Central memory CD4-positive, alpha-beta T cell (primary cell): ENCODE results near the gene AGPAT3.
"Not testable (repeated sequence)": the region's sequence is repeated elsewhere in the genome, so short reads cannot be mapped to it uniquely, and the experiment has no call there.

Experiments
- DNase-seq: peaks from one replicate; pipeline ENCODE4 v3.0.0; 2022

AGPAT3 gene

DNA sequence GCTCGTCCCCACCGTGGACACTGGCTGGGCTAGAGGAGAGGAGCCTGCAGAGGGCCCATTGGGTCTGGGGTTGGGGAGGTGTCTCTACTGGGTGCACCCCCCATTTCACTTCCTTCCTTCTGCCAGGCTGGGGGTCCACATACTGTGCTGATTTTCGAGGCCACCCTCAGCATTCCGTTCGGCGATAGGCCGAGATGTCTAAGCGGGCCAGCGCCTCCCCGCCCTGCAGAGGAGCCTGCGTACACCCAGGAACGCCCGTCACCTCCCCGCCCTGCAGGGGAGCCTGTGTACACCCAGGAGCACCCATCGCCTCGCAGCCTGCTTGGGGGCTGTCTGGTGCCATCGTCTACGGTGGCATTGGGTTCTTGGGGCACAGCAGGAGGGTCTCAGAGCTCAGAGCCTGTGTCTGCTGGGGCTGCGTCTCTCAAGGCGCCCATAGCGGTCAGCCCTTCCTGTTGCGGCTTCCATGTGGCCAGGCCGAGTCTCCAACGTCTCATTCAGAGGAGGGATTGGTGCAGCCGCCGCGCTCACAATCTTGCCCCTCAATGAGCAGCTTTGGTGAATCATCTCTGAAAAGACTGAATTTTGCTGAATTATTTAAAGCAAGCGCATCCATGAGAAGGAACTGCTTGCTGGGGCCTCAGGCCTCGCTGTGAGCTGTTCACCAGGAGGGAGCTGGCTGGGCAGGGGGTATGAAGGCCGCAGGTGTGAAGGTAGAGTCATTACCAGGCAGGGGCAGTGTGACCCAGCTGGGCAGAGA, 30.7 kb upstream of the AGPAT3 start:
- DNase-seq: no peak

DNA sequence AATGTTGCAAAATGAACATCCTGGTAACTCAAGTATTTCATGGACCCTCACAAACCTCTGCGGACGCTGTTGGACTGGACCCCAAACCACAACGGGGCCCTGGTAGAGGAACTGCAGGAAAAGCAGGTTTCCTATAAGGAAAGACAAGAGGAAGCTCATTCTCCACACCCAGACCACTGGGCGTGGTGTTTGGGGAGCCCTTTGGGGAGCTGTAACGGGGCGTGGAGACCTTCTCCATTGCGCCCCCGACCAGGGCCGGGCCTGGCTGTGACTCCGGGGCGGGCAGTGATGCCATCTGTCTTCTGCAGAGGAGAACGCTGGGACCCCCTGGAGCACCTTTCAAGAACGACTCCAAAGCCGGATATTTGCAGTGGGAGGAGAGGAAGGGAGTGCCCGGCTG, 30.0 kb upstream of the AGPAT3 start:
- DNase-seq: no peak

DNA sequence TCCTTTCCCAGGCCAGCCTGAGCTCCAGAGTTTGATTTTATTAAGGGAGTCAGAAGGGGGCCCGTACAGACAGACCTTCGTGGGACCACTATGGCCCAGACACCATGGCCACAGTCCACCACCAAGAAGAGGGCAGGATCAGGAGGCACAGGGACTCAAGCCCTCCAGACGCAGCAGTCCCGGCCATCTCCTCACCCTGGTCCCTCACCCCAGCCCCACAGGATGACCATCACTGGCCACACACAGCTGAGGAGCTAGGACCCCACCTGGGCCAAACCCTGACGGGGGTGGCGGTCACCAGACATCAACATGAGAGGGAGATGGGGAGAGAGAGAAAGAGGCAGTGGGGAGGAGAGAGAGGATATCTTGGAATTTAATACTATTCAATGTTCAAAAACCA, 29.2 kb upstream of the AGPAT3 start:
- no peak for DNase-seq

DNA sequence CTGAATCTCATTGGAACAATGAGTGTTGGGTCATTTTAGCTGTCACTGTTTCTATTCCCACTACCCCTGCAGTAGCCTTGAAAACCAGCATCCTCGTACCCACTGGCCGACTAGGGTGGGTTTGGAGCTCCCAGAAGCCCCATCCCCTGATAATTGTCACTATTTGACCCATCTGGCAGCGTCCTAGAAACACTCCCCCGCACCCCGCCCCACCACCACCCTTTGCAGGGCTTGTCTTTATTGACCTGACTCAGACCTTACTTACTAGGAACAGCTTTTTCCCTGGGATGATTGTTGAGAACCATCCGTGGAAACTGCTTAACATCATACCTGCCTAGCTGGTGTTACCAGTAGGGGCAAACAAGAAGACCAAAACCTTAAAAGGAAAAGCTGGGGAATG, 28.4 kb upstream of the AGPAT3 start:
- DNase-seq: no peak

DNA sequence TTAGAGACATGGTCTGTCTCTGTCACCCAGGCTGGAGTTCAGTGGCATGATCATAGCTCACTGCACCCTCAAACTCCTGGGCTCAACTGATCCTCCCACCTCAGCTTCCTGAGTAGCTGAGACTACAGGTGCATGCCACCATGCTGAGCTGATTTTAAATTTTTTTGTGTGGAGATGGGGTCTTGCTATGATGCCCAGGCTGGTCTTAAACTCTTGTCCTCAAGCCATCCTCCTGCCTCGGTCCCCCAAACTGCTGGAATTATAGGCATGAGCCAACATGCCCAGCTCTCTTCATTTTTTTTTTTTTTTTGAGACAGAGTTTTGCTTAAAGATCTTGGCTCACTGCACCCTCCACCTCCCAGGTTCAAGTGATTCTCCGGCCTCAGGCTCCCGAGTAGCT, 24.8 kb upstream of the AGPAT3 start:
- no peak for DNase-seq

DNA sequence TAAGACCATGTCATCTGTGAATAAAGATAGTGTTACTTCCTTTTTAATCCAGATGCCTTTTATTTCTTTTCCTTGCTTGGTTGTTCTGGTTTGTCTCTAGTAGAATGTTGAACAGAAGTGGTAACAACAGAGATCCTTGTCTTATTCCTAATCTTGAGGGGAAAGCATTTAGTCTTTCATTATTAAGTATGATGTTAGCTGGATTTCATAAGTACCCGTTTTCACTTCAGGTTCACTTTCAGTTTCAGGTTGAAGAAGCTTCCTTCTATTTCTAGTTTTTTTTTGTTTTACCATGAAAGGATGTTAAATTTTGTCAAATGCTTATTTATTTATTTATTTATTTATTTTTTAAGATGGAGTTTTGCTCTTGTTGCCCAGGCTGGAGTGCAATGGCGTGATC, 22.3 kb upstream of the AGPAT3 start:
- no peak for DNase-seq

DNA sequence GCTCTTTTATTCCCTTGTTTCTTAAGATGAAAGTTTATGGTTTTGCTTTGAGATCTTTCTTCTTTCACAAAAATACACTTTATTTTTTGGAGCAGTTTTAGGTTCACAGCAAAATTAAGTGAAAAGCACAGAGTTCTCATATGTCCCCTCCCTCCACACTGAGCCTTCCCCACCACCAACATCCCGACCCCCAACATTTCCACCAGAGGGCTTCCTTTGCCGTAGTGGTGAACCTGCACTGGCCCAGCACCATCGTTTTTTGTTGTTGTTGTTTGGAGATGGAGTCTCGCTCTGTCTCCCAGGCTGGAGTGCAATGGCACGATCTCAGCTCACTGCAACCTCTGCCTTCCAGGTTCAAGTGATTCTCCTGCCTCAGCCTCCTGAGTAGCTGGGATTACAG, 20.1 kb upstream of the AGPAT3 start:
- DNase-seq: not testable (repeated sequence)

DNA sequence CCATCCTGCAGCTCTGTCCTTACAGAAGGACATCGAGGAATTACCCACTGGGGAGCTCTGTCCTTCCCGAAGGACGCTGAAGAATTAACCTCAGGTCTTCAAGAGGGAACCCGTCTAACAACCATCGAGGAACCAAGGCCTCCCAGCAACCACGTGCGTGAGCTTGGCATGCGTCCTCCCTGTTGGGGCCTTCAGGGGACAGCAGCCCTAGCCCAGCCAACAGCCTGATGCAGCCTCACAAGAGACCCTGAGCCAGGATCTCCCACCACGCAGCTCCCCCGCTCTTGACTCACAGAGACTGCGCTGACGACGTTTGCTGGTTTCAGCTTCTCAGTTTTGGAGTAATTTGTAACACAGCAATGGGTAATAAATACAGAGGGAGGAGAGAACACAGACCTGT, 19.6 kb upstream of the AGPAT3 start:
- no peak for DNase-seq

DNA sequence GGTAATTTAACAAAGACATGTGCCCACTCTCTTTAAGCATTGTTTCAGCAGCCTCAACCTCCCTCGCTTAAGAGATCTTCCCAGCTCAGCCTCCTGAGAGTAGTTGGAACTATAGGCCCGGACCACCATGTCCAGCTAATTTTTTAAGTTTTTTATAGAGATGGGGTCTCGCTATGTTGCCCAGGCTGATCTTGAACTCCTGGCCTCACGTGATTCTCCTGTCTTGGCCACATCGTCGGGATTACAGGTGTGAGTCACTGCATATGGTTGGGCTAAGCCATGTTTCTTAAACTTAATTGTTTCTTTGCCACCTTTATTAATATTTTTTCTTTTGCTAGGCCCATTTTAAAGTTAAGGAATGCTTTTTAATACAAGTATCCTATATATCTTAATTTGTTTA, 18.6 kb upstream of the AGPAT3 start:
- DNase-seq: no peak

DNA sequence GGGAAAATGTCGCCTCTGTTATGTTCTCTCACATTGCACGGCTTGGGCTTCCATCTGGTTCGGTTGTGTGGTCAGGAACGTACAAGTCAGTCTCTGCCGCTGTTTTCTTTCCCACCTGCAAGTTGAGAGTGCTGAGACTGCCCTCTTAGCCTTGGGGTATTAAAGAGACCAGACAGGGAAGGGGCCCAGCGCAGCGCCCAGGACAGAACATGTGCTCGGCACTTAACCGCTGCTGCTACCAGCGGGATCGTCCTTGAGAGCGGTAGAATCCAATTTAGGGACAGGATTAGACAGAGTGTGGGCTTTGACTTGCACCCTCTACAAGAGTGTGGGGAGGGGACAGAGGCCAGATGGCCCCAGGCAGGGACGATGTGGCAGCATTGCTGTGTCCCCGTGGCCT, 17.7 kb upstream of the AGPAT3 start:
- no peak for DNase-seq

DNA sequence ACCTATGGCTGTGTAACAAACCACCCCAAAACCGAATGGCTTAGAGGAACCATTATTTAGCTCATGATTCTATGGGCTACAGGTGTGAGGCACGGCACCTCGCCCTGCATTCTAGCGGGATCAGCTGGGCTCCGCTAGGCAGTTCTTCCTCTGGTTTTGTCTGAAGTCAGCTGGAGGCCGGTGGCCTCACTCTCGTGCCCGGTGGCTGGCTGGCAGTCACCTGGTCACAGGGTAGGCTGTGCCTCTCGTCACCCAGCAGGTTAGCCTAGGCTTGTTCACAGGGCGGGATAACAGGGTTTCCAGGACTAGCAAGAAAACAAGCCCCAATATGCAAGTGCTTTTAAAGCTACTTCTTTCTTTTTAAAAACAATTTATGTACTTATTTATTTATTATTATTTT, 16.3 kb upstream of the AGPAT3 start:
- DNase-seq: no peak

DNA sequence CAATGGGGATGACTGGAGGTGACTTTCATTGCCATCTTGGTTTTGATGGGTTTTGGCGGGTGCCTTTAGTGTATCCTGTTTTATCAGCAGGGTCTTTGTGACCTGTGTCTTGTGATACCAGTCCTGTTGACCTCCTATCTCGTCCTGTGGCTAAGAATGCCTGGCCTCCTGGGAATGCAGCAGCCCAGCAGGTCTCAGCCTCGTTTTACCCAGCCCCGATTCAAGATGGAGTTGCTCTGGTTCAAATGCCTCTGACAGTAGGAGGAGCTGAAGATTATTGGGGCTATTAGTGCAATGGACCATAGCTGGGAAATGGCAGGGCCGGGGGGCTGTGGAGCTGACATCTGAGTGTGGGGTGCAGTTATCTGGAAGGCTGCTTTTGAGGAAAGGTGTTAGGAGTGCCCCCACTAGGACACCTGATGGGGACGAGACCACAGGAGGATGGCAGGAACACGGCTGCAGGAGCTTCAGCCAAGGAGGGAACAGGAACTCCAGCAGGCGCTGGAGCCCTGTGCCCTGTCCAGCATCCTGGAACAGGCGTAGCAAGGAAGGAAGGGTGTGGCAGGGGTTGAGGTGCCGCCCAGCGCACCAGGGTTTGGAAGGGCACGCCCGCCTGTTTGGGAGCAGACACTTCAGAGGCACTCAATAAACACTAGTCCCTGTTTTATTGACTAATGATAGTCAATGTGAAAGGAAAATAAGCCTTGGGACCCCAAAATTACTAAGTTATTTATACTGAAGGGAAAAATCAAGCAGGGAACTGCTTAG, 15.3 kb upstream of the AGPAT3 start:
- DNase-seq: no peak

DNA sequence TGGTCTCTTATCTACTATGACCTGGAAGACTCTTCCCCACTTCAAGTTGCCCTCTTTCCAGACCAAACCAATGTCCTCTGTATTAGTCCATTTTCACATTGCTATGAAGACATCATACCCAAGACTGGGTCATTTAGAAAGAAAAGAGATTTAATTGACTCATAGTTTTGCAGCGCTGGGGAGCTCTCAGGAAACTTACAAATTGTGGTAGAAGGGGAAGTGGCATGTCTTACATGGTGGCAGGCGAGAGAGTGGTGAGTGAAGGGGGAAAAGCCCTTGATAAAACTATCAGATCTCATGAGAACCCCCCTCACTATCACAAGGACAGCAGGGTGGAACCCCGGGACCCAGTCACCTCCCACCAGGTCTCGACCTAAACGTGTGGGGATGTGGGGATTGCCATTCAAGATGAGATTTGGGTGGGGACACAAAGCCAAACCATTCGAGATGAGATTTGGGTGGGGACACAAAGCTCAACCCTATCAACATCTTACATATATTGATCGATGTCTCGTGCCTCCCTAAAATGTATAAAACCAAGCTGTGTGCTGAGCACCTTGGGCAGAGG, 14.2 kb upstream of the AGPAT3 start:
- no peak for DNase-seq

DNA sequence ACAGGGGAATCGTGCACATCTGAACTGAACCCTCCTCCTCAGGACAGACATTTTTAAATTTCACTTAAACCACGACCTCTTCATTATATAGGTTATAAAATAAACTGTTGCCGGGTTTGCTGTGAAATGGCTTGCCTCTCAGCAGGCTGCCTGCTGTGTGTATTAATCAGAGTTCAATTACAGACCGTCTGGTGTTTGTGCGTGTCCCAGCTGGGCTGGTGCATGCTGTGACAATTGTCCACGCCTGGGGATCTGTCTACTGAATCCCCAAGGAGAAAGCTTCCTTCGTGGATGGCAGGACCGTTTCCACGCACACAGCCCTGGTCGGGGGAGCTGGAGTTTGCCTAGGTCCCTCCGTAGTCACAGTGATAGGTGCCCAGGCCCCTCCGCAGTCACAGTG, 13.4 kb upstream of the AGPAT3 start:
- no peak for DNase-seq

DNA sequence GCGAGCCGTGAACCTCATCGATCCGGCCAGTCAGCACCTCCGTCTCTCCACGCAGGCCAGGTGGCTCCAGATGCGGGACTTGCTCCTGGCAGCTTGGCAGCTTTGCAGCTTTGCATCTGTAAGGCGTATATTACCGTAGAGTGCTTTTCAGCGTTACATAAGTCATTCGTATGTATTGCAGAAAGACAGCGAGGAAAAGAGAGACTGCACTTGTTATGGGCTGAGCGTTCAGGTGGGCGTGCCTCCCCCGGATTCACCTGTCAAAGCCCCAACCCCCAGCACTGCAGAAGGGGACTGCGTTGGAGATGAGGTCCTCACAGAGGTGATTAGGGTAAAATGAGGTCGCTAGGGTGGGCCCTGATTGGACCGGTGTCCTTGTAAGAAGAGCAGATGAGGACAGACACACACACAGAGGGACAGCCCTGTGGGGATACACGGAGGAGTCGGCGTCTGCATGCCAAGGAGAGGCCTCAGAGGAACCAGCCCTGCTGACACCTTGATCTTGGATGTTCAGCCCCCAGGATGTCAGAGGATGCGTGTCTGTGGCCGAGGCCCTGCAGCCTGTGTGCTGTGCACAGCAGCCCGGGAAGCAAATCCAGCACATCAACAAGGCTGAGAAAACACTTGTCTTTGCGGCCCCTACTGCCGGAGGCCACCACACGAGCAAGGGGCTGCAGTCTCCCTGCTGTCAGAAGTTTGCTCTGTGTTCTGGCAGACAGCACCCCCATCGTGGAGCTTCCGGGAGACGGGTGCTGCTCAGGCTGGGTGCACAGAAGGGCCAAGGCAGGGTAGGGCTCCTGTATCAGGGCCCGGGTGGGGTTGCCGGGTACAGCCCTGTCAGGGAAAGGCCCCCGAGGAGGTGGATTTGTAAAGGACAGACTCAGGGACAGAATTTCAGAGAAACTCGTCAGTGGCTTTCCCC, 10.9 kb upstream of the AGPAT3 start:
- DNase-seq: no peak

DNA sequence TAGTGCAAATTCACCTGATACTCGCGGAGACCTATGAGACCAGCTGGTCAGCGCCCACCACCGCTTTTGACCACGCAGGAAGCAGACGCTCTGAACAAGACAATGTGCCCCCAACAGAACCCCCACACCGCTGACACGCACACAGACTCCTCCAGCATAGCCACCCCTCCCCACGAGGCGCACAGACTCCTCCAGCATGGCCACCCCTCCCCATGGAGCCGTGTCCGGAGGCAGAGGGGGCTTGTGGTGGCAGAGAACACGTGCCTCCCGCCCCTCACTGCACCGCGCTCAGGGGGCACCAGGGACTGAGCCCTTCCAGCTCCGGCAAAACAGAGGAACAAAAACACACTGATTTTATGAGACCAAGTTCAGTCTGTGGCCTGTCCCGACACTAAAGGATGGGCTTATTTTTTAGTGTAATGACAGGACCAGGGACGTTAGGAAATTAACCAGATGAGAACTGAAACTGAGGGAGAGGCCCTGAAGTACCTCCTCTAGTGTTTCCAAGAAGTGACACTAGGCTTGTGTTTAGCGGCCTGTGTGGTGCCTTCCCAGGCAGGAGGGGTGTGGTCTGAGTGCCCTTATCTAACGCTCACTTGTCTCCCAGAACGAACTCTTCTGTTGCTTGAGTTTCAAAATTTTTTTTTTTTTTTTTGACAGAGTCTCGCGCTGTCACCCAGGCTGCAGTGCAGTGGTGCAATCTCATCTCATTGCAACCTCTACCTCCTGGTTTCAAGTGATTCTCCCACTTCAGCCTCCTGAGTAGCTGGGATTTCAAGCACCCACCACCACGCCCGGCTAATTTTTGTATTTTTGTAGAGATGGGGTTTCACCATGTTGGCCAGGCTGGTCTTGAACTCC, 10.0 kb upstream of the AGPAT3 start:
- DNase-seq: no peak

DNA sequence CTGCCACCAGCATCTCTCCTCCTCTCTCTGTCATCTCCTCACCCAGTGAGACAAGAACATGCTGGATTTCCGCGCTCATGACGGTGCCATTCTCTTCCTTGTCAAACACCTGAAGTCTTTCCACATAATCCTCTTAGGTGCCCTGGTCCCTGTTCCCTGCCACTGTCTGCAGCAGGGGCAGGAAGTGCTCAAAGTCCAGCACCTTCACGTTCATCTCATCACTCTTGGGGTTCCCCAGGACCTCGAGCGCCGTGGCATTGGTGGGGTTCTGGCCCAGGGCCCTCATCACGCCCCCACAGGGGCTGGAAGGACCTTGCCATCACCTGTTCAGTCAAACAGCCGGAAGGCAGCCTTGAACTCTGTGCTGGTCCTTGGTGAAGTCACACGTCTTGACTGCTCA, 9.1 kb upstream of the AGPAT3 start:
- no peak for DNase-seq

DNA sequence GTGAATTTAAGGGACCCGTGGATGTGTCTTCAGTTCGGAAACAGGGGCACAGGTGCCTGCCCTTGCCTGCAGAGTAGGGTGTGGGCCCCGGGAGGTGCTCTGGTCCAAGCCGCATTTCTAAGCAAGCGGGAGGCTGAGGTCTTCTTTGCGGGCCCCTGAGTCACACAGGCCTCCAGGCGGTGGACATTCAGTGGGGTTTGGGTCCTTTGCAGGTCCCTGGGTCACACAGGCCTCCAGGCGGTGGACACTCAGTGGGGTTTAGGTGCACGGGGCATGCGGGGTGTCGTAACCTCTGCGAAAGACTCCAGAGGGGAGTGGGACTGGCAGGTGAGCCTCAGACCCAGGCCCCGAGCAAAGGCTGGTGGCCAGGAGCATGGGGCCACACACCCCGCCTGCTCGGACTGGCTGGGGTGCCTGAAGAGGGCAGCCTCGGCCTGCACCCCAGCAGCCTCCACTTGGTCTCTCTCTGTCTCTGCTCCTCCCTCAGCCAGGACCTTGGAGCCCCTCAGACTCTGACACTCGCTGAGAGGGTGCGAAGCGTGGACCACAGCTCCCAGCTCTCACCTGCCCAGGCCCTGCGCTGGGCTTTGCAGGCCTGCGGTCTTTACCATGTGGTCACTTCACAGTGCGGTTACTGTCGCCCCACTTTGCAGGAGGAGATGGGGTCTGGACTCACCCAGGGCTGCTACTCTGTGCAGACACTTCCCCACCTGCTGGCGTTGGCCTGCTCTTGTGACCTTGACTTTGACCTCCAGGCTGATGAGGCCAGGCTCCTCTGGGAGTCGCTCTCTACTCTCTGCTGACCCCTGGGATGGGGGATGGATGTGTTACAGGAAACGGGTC, 6.0 kb upstream of the AGPAT3 start:
- no peak for DNase-seq

DNA sequence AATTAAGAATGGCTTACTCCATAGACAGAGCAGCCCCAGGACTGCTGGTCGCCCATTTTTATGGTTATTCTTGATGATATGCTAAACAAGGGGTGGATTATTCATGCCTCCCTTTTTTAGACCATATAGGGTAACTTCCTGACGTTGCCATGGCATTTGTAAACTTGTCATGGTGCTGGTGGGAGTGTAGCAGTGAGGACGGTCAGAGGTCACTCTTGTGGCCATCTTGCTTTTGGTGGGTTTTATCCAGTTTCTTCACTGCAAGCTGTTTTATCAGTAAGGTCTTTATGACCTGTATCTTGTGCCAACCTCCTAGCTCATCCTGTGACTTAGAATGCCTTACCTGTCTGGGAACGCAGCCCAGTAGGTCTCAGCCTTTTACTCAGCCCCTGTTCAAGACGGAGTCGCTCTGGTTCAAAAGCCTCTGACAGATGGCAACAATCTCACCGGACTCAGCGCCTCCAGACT, 5.2 kb upstream of the AGPAT3 start:
- no peak for DNase-seq

DNA sequence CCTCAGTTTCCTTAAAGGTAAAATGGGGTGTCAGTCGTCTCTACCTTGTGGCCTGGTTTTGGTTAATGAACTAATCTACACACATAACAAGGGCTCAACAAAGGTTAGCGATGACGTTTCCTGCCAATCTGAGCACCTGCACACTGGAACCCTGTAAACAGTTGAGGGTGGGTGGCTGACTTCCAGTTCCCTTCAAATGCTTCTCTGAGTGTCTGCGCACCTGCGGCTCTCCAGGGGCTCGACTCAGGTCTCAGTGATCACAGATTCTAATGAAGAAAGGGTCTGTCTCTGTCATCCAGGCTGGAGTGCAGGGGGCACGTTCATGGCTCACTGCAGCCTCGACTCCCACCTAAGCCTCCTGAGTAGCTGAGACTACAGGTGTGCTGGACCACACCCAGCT, 3.3 kb upstream of the AGPAT3 start:
- DNase-seq: no peak
